Uterus (tissue), 4 donors: Measurements from ENCODE around the gene SPATA20. TPM values are rescaled to one million over a fixed set of nuclear protein-coding genes. Genes with fewer than 3 reads are reported as not detected.

Experiments used
- DNase-seq, 2 donors: peaks; one replicate each; pipeline ENCODE4 v3.0.0-alpha.2; 2019 to 2020
- H3K27ac ChIP-seq, 2 donors: fragments of 200-600 bp; sonication (generic); 1 replicate in 1 of 2; 2 replicates in 1 of 2; pipeline ENCODE4 v1.5.1; 2016 to 2018
- H3K27me3 ChIP-seq, 2 donors: fragments of 200-600 bp; sonication (generic); one replicate each; pipeline ENCODE4 v1.5.1; 2018 to 2019; ENCODE audit warnings: control low read depth in 1 of 2
- H3K36me3 ChIP-seq, 2 donors: fragments of 200-600 bp; sonication (generic); one replicate each; pipeline ENCODE4 v1.5.1; 2019; ENCODE audit warnings: control low read depth in 1 of 2
- H3K4me1 ChIP-seq, 2 donors: fragments of 200-600 bp; sonication (generic); one replicate each; pipeline ENCODE4 v1.5.1; 2018 to 2019; ENCODE audit warnings: control low read depth in 1 of 2
- H3K4me3 ChIP-seq, 2 donors: fragments of 200-600 bp; sonication (generic); 1 replicate in 1 of 2; 2 replicates in 1 of 2; pipeline ENCODE4 v1.5.1; 2018 to 2019; ENCODE audit warnings: mild to moderate bottlenecking in 1 of 2
- H3K9me3 ChIP-seq, 2 donors: fragments of 200-600 bp; sonication (generic); one replicate each; pipeline ENCODE4 v1.5.1; 2019; ENCODE audit warnings: control low read depth in 1 of 2
- CTCF ChIP-seq, 4 experiments: fragments of 200-600 bp in 2 of 4; fragments of 450-650 bp in 2 of 4; sonication (generic) in 2 of 4; IDR thresholded peaks; one replicate each; pipeline ENCODE4 v1.5.1; 2016 to 2019; ENCODE audit warnings: antibody characterized with exemption in 4 of 4, mild to moderate bottlenecking in 2 of 4, moderate library complexity in 1 of 4
- POLR2A ChIP-seq, 2 donors: fragments of 450-650 bp; IDR thresholded peaks; one replicate each; pipeline ENCODE4 v1.6.1; 2016; ENCODE audit warnings: antibody characterized with exemption in 2 of 2, mild to moderate bottlenecking in 1 of 2, moderate library complexity in 1 of 2
- intact Hi-C: fragments of 100-400 bp; cut with DNase I; formaldehyde crosslinking; loops from one replicate; pipeline ENCODE4 v1.15.1; 2023; ENCODE audit warnings: low total_unique reads
- total RNA-seq, 4 donors: library from RNA; depleted of rRNA in 3 of 4; stranded (reverse); fragments of >200 nt in 3 of 4; gene quantifications; one replicate each; pipeline versions ENCODE4 v1.1.0 to v1.2.4, GENCODE V29; 2014 to 2023
- donor health status: DM: yes; HTN: yes; CAD: no.

The SPATA20 gene
- total RNA-seq, 4 donors from 2014 or later, result 39.7 to 57.2 (median 46.2) TPM

GRCh38 chr17:50544516-50544915 lies 2.5 kb upstream of the SPATA20 start:
- Histone ChIP-seq H3K27me3 (no peaks in the 10 kb centered on the region), H3K36me3 (no peaks in the 10 kb centered on the region), H3K4me3 (no peak overlapping the region), H3K9me3 (no peaks in the 10 kb centered on the region), H3K4me1 (peaks cover 4 to 11% of the 10 kb centered on the region in 2 donors), H3K27ac (no peak overlapping the region)
- TF ChIP-seq CTCF (IDR thresholded peaks at IDR 0.05) (no peak), POLR2A (IDR thresholded peaks at IDR 0.05) (no peak)
- intact Hi-C loops, result loop anchor here (10.0 kb wide), 1 partner anchor 140 kb away; no protein-coding TSS in a partner anchor
- DNase-seq, result no peak

- no peak for TF ChIP-seq CTCF (IDR thresholded peaks at IDR 0.05)
- TF ChIP-seq POLR2A (IDR thresholded peaks at IDR 0.05), result no peak
- Histone ChIP-seq H3K27me3 (no peaks in the 10 kb centered on the region), H3K27ac (no peak overlapping the region), H3K9me3 (no peaks in the 10 kb centered on the region), H3K4me3 (no peak overlapping the region), H3K36me3 (no peaks in the 10 kb centered on the region), H3K4me1 (peaks cover 4 to 11% of the 10 kb centered on the region in 2 donors)
- no peak for DNase-seq
- intact Hi-C loops, result loop anchor here (5.0 to 10.0 kb wide), 3 partner anchors 82 to 297 kb away; no protein-coding TSS in a partner anchor
These were observed 1.7 kb upstream of the SPATA20 start for GRCh38 chr17:50545311-50545710.

DNA sequence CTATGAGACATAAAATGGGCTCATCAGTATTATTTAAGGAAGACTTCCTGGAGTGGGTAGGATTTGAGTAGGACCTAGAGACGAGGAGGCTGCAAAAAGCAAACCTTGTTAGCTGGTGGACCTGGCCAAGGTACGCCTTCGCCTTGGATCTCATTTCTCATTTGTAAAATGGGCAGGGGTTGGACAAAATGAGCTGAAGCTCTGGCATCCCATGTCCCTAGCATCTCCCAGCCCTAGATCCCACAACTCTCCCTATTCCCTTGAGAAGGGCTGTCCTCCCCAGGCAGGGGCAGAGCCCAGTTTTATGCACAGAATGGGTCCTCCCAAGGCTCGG lies 306 bp upstream of the SPATA20 start:
- Histone ChIP-seq H3K4me1 (peaks cover 4 to 5% of the 10 kb centered on the region in 2 donors), H3K36me3 (no peaks in the 10 kb centered on the region), H3K27ac (peak overlapping the region; percentile 85 to 91), H3K27me3 (no peaks in the 10 kb centered on the region), H3K9me3 (no peaks in the 10 kb centered on the region), H3K4me3 (peak overlapping the region in 1 of 2 donors; percentile 60)
- TF ChIP-seq CTCF (IDR thresholded peaks at IDR 0.05), result no peak
- TF ChIP-seq POLR2A (IDR thresholded peaks at IDR 0.05), result no peak
- DNase-seq, result no peak
- intact Hi-C loops, result loop anchor here (5.0 to 10.0 kb wide), 3 partner anchors 81 to 296 kb away; no protein-coding TSS in a partner anchor

DNA sequence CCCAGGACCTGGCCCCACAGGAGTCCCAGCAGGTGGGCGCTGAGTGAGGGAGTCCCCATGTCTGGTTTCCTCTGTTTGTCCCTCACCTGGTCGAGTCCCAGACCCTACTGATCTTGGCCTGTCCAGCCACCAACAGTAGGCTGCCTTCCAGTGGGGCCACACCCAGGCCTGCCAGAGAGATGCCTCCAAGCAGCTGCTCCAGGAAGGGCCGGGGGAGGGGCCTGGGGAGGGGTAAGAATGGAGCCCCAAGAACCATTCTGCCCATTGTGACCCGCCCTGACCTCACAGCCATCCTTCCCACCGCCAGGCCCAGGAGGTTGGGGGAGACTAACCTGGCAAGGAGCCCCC lies 736 bp downstream of the SPATA20 start:
- Histone ChIP-seq H3K27me3 (no peaks in the 10 kb centered on the region), H3K4me1 (peaks cover under 1 to 2% of the 10 kb centered on the region in 2 donors), H3K9me3 (no peaks in the 10 kb centered on the region), H3K4me3 (peak overlapping the region in 1 of 2 donors; percentile 46), H3K36me3 (no peaks in the 10 kb centered on the region), H3K27ac (peak overlapping the region; percentile 85 to 91)
- intact Hi-C loops, result loop anchor here (5.0 to 10.0 kb wide), 3 partner anchors 80 to 295 kb away; no protein-coding TSS in a partner anchor
- TF ChIP-seq POLR2A (IDR thresholded peaks at IDR 0.05) (no peak), CTCF (IDR thresholded peaks at IDR 0.05) (no peak)
- DNase-seq, result no peak

DNA sequence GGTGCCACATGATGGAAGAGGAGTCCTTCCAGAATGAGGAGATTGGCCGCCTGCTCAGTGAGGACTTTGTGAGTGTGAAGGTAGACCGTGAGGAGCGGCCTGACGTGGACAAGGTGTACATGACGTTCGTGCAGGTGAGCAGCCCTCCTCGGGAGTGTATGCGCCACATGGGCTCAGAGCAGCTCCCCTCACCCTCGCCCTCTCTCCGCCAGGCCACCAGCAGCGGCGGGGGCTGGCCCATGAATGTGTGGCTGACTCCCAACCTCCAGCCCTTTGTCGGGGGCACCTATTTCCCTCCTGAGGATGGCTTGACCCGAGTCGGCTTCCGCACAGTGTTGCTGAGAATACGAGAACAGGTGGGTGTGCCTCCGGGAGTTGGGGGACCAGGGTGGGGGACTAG lies 1.9 kb downstream of the SPATA20 start:
- H3K27me3 ChIP-seq, result no peaks in the 10 kb centered on the region
- intact Hi-C loops, result loop anchor here (5.0 to 10.0 kb wide), 3 partner anchors 78 to 293 kb away; no protein-coding TSS in a partner anchor
- DNase-seq, result no peak
- no peaks in the 10 kb centered on the region for H3K36me3 ChIP-seq
- H3K4me3 ChIP-seq, result no peak overlapping the region
- no peaks in the 10 kb centered on the region for H3K4me1 ChIP-seq
- no peak for TF ChIP-seq CTCF (IDR thresholded peaks at IDR 0.05)
- no peak for TF ChIP-seq POLR2A (IDR thresholded peaks at IDR 0.05)
- no peaks in the 10 kb centered on the region for H3K9me3 ChIP-seq
- no peak overlapping the region for H3K27ac ChIP-seq
